ENCODE data around the gene C2orf76.

GRCh38 chr2:119376810-119377209 is 10.2 kb upstream of the C2orf76 start:
- TF ChIP-seq CTCF (conservative IDR thresholded peaks at IDR 0.05; ENCODE audit: low read depth, low read length) (no peak), MAFK (IDR thresholded peaks at IDR 0.05; ENCODE audit: low read depth, low read length) (no peak), POLR2A (IDR thresholded peaks at IDR 0.05; ENCODE audit: low read depth, low read length) (no peak), CEBPB (IDR thresholded peaks at IDR 0.05; ENCODE audit: low read depth, low read length) (no peak), RAD21 (IDR thresholded peaks at IDR 0.05; ENCODE audit: low read length) (no peak), RCOR1 (IDR thresholded peaks at IDR 0.05; ENCODE audit: insufficient replicate concordance, low read length) (no peak)
- TF ChIP-seq, protein P1, sequence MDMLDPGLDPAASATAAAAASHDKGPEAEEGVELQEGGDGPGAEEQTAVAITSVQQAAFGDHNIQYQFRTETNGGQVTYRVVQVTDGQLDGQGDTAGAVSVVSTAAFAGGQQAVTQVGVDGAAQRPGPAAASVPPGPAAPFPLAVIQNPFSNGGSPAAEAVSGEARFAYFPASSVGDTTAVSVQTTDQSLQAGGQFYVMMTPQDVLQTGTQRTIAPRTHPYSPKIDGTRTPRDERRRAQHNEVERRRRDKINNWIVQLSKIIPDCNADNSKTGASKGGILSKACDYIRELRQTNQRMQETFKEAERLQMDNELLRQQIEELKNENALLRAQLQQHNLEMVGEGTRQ (IDR thresholded peaks at IDR 0.05; ENCODE audit: low read depth, low read length): no peak
